ENCODE data around the gene SRP68.

SRP68 gene

DNA sequence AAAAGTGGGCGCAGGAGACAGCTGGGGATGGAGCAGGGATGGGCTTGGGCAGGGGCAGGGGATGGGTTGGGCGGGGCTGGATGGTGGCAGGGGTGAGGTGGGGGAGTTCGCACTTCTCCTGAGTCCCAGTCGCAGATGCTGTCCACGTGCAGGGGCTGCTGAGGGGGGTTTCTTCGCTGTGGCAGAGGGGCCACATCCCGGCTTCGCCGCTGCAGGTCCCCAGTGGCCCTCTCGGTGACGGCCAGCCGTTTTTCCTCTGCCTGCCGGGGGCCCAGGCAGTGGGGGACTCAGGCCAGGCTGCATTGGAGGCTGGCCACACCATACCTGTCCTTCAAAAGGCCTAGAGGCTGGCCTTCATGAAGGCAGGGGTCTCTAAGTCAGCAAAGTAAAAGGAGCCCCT is 53.5 kb downstream of the SRP68 start:
- DNase-seq (ENCODE audit: low read depth in 3 of 3, low spot score in 1 of 3), result no peak

DNA sequence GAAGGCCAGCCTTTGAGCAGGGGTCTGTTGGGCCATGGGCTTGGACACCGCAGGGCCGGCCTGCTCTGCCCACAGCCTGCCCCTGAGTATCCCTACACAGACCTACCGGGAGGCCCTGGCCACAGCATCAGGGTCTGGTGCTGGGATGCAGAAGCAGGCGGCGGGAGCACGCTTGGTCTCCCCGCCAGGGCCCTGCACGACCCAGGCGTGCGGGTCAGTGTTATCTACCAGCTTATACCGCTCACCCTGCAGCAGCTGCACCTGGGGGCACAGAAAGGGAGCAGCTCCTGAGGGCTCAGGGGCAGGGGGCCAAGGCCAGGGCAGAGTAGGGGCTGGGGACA is 54.0 kb downstream of the SRP68 start:
- no peak for DNase-seq (ENCODE audit: low read depth in 3 of 3, low spot score in 1 of 3)

DNA sequence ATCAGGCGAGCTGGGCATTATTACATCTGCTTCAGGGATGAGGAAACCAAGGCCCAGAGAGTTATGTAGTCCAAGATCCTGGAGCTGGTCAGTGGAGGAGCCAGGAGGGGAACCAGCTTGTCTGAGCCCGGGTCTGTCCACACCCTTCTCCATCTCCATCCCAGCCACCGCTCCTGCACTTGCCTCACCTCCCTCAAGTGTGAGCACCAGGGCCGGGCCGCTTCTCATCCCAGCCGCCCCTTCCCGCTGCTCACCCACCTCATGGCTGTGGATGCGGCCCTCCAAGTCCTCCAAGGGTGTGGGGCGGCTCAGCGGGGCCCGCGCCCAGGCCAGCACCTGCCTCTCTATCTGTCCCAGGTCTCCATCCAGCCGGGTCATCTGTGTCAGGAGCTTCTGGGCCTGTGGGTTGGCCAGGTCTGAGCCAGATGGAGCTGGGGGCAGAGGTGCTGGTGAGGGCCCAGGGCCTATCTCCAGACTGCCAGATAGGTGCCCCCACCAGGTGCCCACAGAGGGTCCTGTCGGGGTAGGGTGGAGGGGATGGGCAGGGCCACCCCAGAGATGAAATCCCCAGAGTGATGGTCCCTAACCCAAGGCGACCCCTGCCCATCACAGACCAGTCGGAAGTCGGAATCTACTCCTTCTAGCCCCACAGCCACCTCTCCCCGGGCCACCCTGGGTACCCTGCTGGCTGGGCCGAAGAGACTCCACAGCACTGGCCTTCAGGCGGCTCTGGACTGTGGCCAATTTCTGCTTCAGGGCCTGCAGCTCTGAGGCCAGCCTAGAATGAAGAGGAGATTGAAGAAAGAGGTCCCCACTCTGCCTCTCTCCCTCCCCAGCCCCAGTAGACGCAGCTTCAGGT is 54.6 kb downstream of the SRP68 start:
- no peak for DNase-seq (ENCODE audit: low read depth in 3 of 3, low spot score in 1 of 3)

DNA sequence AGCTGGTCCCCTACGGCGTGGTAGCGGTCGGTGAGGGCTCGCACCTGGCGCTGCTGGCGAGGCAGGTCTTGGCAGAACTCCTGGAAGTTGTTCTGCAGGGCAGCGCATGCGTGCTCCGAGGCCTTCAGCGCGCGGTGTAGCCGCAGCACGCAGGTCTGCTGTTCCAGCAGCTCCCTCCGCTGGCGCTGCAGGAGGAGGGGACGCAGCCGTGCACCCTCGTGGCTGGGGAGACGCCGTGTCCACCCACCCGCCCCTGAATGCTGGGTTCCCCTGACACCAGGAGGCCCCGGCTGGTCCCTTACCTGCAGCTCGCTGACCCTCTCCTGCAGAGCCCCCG is 57.4 kb downstream of the SRP68 start:
- DNase-seq (ENCODE audit: low read depth in 3 of 3, low spot score in 1 of 3), result no peak

DNA sequence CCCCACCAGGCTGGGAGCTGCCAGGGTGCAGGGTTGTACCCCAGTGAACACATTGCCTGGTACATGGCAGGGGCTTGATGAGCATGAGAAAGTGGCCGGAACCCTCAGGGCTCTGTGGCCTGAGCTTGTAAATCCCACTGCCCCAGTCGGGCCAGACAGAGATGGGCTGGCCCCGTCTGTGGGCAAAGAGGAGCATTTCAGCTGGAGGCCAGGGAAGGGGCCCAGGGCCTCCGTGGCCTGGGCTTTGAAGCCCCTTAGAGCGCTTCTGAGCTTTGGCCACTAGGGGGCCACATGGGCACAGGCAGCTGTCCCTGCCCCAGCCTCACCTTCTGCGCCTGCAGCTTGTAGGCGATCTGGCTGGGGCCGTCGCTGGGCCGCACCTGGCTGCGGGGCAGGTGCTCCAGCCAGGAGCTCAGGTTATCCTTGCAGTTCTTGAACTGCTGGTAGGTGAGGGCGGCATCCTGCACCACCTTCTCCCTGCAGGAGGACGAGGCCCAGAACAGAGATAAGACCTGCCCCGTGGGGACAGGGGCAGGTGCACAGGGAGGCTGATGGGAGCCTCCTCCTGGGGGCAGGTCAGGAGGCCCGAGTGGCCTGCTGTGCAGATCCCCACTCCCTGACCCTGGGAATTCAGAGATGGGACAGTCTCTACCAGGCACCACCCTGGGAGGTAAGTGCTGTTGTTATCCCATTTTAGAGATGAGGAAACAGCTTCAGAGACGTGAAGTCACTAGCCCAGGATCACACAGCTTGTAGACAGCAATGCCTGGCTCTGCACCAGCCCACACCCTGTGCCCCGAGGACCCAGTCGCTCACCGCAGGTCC is 58.0 kb downstream of the SRP68 start:
- peak; percentile 54 to 60 (median 60) for DNase-seq (ENCODE audit: low read depth in 3 of 3, low spot score in 1 of 3)

DNA sequence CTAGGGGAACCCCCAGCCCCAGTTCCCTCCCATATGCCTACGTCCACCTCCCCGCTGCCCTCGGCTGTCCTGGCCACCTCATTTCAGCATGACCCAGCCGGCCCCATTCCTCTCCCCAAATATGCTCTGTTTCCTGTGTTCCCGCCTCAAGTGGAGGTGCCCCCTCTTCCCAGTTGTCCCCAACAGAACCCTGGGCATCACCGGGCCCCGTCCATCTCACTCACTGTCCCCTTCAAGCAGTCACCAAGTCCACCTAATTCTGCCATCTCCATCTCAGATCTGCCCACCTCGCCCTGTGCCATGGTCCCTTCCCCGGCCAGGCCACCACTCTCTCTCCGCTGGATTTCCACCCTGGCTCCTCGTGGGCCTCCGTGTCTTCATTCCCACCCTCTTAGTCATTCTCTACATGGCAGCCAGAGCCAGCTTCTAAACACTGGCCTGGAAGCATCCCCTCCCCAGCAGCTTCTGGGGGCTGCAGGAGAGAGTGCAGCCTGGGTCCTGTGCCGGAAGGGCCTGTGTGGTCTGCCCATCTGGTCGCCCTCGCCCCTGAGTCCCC is 58.9 kb downstream of the SRP68 start:
- DNase-seq (ENCODE audit: low read depth in 3 of 3, low spot score in 1 of 3), result no peak

DNA sequence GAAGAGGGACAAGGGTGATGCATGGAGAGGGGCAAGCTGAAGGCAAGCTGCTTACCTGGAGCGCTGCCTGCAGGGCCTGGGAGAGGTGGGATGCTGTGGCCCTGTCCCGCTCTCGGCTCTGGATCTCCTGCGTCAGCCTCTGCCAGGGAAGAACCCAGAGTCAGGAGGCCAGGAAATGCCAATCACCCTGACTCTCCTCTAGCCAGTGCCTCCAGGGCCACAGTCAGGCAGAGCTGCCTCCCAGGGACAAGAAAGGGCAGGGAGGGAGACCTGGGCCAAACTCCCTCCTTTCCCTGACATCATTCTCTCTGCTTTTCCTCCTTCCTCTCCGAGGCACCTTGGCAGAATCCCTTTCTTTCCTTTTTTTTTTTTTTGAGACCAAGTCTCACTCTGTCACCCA is 60.4 kb downstream of the SRP68 start:
- no peak for DNase-seq (ENCODE audit: low read depth in 3 of 3, low spot score in 1 of 3)

DNA sequence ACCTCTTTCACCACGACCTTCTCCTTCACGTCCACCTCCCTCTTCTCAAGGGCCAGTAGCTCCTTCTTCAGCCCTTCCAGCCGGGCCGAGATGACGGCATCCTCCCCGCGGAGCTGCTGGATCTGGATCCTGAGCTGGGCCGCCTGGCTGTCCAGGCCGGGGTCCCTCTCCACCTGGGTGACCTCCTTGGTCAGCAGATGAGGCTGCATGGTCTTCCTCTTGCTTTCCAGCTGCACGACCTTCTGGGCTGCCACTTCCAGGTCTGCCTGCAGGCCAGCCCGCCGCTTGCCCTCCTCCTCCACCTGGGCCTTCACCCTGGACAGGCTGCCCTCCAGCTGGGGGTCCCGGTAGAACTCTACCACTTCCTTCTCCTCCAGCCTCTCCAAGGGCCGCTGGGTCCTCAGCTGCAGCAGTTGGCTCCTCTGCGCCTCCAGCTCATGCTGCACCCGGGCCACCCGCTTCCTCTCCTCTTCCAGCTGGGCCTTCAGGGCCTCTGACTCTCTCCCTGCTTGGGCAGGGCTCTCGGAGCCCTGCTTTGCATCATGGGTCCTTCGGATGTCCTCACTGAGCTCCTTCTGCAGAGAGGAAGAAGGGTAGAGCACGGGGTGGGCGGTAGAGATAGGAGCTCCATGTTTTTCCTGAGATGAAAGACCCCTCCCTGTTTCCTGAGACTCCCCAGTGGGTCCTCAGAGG is 62.2 kb downstream of the SRP68 start:
- DNase-seq (ENCODE audit: low read depth in 3 of 3, low spot score in 1 of 3), result no peak

DNA sequence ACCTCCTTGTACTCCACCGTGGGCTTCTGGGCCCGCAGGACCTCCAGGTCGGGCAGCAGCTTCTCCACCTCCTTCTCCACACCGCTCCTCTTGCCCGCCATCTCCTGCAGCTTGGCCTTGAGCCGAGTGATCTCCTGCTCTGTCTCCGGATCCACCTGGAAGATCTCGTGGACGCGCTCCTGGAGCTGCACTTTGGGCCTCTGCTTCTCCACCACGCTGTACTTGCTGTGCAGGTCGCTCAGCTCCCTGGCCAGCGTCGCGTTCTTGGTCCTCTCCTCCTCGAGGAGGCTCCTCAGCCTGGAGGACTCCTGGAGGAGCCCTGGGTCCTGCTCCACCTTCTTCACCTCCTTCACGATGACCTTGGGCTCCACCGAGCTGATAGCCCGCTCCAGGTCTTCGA is 62.9 kb downstream of the SRP68 start:
- no peak for DNase-seq (ENCODE audit: low read depth in 3 of 3, low spot score in 1 of 3)

DNA sequence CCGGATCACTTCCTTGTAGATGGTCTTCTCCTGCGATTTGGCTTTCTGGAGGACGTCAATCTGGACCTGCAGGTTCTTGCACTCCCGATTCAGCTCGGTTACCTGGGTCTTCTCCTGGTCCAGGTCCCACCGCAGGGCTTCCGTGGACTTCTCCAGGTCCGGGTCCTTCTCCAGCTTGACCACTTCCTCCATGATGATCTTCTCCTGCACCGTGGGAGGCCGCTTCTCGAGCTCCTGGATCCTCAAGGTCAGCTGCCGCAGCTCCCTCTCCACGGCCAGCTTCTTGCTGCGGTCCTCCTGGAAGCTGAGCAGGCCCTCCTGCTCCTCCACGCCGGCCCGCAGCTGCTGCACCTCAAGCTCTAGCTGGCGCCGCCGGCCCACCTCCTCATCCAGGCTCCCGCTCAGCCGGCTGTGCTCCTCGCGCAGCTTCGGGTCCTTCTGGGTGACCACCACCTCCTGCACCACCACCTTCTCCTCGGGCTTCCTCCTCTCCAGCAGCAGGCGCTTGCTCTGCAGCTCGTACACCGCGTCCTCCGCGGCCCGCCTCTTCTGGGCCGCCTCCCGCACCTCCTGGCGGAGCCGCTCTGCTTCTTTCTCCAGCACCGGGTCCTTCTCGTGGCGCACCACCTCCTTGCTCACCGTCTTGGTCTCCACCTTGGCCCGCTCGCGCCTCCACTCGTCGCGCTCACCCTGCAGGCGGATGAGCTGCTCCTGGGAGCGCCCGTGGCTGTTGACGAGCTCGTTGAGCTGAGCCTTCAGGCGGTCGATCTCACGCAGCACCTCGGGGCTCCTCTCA is 63.5 kb downstream of the SRP68 start:
- DNase-seq (ENCODE audit: low read depth in 3 of 3, low spot score in 1 of 3), result no peak

DNA sequence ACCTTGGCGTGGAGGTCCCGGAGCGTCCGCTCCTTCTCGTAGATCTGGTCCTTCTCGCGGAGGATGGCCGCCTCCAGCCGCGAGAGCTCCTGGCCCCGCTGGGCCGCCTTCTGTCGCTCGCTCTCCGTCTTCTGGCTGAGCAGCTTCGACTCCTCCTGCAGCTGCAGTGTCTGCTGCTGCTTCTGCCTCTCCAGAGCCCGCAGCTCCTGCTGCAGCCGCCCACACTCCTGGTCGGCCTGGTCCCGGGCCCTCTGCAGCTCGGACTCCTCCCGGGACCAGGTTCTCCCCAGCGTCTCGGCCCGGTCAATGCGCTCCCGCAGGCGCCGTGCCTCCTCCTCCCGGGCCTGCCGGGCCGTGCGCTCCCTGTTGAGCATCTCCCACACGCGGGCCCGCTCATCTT is 64.1 kb downstream of the SRP68 start:
- DNase-seq (ENCODE audit: low read depth in 3 of 3, low spot score in 1 of 3), result no peak

DNA sequence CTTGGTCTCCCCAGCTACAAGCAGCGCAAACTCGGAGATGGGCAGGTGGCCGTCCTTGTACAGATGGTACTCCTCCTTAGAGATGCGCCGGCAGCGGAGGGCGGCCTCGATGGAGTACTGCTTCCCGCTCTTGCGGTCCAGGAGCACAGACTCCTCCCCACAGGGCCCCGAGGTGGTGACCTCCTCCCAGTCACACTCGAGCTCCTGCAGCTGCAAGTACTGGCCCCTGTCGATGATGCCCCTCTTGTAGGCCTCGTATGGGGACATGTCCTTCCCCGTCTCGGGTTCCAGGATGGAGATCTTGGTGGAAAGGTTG is 64.5 kb downstream of the SRP68 start:
- no peak for DNase-seq (ENCODE audit: low read depth in 3 of 3, low spot score in 1 of 3)

DNA sequence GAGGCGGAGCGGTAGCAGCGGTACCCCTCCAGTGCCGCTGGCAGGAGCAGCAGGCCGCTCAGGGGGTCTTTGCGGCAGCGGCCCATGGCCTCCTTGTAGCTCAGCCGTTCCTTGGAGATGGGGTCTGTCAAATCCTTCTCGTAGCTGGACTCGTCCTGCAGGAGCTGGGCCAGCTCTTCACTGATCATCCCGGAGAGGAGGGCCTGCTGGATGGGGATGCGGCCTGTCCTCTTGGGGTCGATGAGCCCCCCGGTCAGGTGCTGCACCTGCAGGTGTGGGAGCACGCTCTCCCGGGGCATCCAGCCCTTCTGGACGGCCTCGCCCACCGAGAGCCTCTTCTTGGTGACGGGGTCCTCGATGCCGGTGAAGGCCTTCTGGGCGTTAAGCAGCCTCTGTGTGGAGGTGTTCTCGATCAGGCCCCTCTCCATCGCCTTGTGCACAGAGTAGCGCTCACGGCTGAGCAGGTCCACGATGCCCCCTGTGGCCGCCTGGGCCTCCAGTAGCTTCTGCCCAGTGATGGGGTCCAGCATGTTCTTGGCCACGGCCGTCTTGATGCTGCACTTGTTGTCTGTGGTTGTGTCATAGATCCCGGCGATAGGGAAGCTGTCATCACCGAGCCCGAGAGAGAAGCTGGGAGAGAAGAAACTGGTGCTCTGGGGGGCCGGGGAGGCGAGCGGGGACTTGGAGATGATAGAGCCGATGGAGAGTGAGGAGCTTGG is 65.0 kb downstream of the SRP68 start:
- no peak for DNase-seq (ENCODE audit: low read depth in 3 of 3, low spot score in 1 of 3)

DNA sequence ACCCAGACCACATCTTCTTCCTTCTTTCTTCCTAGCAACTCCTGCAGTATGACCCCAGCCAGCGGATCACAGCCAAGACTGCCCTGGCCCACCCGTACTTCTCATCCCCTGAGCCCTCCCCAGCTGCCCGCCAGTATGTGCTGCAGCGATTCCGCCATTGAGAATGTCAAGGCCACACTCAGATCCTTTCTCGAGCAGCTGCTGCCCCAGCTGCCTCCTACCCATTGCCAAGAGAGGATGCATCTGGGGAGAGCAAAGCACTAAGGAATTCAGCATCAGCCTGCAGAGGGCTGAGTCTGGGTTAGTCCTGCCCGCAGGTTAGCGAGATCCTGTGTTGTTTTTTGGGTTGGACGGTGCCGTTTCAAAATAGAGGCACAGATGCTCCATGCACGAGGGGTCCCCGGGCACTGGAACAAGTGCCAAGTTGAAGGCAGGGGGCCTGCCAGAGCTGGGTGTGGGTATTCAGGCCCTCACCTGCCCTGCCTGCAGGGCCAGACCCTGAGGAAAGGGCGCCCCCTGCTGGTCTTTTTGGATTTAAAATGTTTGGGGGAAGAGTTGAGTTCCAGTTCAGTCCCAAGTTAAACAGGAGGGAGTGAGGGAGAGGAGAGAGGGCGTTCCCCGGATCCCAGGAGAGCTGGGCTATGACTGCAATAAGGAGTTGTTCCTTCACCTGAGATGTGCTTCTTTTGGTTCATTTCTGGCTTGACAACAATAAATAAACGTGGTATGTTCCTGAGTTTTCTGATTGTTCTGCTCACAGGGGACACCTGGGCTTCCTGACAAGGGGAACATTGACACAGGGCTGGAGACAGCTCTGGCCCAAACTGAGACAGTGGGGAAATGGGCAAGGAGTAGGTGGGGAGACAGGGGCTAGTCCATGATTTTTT is 66.8 kb downstream of the SRP68 start:
- DNase-seq (ENCODE audit: low read depth in 3 of 3, low spot score in 1 of 3), result peak; percentile 49 to 74 (median 66)

DNA sequence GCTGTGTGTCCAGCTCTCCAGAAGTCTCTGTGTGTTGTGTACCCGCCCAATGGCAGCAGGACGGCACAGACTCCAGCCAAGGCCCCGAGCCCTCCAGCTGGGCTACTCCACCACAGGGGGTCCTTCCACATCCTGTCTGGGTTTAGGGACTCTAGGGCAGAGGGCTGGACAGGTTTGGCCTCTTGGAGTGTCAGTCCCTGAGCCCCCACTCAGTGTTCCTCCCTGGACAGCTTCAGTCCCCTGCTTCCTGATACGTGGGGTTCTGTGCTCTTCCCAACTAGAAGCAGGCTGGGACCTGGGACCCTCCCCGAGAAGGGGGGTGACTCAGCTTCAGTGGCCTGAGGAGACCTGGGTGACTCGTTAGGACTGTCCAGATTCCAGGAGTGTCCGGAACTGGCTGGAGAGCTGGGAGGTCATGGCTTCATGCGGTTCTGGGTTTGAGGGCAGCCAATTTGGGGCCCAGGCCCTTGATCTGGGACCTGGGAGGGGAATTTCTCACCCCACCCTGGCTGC is 67.5 kb downstream of the SRP68 start:
- no peak for DNase-seq (ENCODE audit: low read depth in 3 of 3, low spot score in 1 of 3)

DNA sequence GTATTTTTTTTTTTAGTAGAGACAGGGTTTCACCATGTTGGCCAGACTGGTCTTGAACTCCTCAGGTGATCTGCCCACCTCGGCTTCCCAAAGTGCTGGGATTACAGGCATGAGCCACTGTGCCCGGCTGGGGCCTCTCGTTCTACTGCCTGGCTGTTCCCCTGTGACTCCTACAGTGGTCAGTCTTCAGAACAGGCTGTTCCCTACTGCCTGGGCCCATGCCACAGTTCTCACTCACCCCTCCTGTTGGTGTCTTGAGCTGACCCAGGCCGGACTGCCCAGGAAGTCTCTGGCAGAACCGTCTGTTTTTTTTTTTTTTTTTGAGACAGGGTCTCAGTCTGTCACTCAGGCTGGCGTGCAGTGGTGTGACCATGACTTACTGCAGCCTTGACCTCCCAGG is 68.4 kb downstream of the SRP68 start:
- no peak for DNase-seq (ENCODE audit: low read depth in 3 of 3, low spot score in 1 of 3)

DNA sequence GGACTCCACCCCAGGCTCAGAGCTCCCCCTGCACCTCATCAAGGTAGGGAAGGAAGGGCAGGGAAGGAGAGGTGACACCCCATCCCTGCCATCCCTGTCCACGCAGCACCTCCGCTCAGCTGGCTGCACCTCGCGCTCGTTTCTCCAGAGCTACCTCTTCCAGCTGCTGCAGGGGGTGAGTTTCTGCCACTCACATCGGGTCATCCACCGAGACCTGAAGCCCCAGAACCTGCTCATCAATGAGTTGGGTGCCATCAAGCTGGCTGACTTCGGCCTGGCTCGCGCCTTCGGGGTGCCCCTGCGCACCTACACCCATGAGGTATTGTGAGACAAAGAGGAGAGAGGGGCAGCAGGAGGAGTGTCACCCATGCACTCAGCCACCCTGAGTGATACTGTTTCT is 70.2 kb downstream of the SRP68 start:
- no peak for DNase-seq (ENCODE audit: low read depth in 3 of 3, low spot score in 1 of 3)

DNA sequence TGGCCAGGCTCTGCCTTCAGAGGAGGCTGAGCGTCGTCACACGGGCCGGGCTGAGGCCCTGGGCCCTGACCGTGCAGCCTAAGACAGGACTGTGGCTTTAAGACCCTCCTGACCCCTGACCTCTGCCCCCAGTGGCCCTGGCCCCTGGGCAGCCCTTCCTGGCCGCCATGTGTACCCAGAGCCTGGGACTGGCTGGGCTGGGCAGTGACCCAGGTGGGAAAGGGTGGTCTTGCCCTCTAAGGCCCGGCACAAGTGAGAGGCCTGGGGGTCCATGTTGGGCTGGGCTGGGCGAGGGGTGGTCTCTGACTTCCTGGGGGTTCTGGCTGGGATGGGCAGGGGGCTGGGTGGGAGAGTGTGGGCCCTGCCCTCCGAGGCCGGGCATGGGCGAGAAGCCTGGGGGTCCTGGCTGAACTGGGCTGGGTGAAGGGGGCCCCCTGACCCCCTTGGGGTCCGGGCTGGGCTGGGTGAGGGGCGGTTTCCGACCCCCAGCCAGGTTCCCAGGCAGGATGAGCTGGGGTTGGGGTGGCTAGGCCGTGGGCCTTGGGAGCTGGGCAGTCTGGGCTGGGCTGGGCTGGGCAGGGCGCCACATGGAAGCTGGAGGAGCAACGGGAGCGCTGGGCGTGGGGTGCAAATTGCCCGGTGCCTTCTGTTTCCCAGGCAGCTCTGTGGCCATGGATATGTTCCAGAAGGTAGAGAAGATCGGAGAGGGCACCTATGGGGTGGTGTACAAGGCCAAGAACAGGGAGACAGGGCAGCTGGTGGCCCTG is 71.4 kb downstream of the SRP68 start, which contains the start of gene CDK3:
CDK3 (plus strand) TSS at position 101 of the 767 bp plus-strand sequence; CDS start at position 672, 571 bp downstream.
- no peak for DNase-seq (ENCODE audit: low read depth in 3 of 3, low spot score in 1 of 3)

All from stimulated activated CD4-positive, alpha-beta T cell treated with anti-CD3 and anti-CD28 coated beads, TNF-alpha, amount 100 ng/mL, for 1 hour (primary cell).